ENCODE results near the gene CATSPERZ.

CATSPERZ gene

GRCh38 chr11:64334764-64335735 lies 34.9 kb downstream of the CATSPERZ start:
- Mint-ChIP-seq H3K4me1 (peaks cover 5% of the 10 kb centered on the region), H3K27me3 (ENCODE audit: low read depth) (peaks cover 10% of the 10 kb centered on the region), H3K36me3 (ENCODE audit: low read depth) (no peaks in the 10 kb centered on the region), H3K27ac (no peak overlapping the region), H3K4me3 (no peak overlapping the region), H3K9me3 (no peaks in the 10 kb centered on the region)
- no peak for TF ChIP-seq CTCF (IDR thresholded peaks at IDR 0.05; ENCODE audit: unreplicated experiment in 3 of 3)

- H3K9me3 Mint-ChIP-seq: no peaks in the 10 kb centered on the region
- H3K27me3 Mint-ChIP-seq (ENCODE audit: low read depth): peaks cover 15% of the 10 kb centered on the region
- no peak overlapping the region for H3K4me3 Mint-ChIP-seq
- peaks cover 12% of the 10 kb centered on the region for H3K4me1 Mint-ChIP-seq
- TF ChIP-seq CTCF (IDR thresholded peaks at IDR 0.05; ENCODE audit: unreplicated experiment in 3 of 3): no peak
- no peaks in the 10 kb centered on the region for H3K36me3 Mint-ChIP-seq (ENCODE audit: low read depth)
- peak overlapping the region in 1 of 3 experiments; percentile 44 for H3K27ac Mint-ChIP-seq
Measured at GRCh38 chr11:64337538-64338249, 37.5 kb downstream of the CATSPERZ start.

- H3K27me3 Mint-ChIP-seq (ENCODE audit: low read depth): peaks cover 15% of the 10 kb centered on the region
- peak overlapping the region in 1 of 3 experiments; percentile 16 for H3K4me3 Mint-ChIP-seq
- TF ChIP-seq CTCF (IDR thresholded peaks at IDR 0.05; ENCODE audit: unreplicated experiment in 3 of 3): no peak
- H3K36me3 Mint-ChIP-seq (ENCODE audit: low read depth): no peaks in the 10 kb centered on the region
- H3K27ac Mint-ChIP-seq: peak overlapping the region in 1 of 3 experiments; percentile 44
- peaks cover 12% of the 10 kb centered on the region for H3K4me1 Mint-ChIP-seq
- H3K9me3 Mint-ChIP-seq: no peaks in the 10 kb centered on the region
Measured at GRCh38 chr11:64338716-64339115, 38.6 kb downstream of the CATSPERZ start.

- no peaks in the 10 kb centered on the region for H3K9me3 Mint-ChIP-seq
- peak overlapping the region in 1 of 3 experiments; percentile 19 for H3K4me3 Mint-ChIP-seq
Measured at GRCh38 chr11:64339286-64339685, 39.1 kb downstream of the CATSPERZ start.

GRCh38 chr11:64339754-64340408 lies 39.7 kb downstream of the CATSPERZ start, which contains the start of gene CCDC88B:
Gene CCDC88B (plus strand): TSS chr11:64340204. CDS start chr11:64340267, 63 bp downstream.
- Mint-ChIP-seq H3K9me3 (no peaks in the 10 kb centered on the region), H3K4me3 (peak within 1 kb of the TSS; percentile 62 to 72 (median 67)), H3K36me3 (ENCODE audit: low read depth) (no peaks in the 10 kb centered on the region), H3K4me1 (peaks cover 11% of the 10 kb centered on the region), H3K27ac (peak within 1 kb of the TSS in 1 of 3 experiments; percentile 63), H3K27me3 (ENCODE audit: low read depth) (peaks cover 15% of the 10 kb centered on the region)
- TF ChIP-seq CTCF (IDR thresholded peaks at IDR 0.05; ENCODE audit: unreplicated experiment in 3 of 3): no peak

More at GRCh38 chr11:64339286-64339685, 39.1 kb downstream of the CATSPERZ start:
- H3K4me1 Mint-ChIP-seq: peaks cover 12% of the 10 kb centered on the region
- no peak for TF ChIP-seq CTCF (IDR thresholded peaks at IDR 0.05; ENCODE audit: unreplicated experiment in 3 of 3)
- peaks cover 15% of the 10 kb centered on the region for H3K27me3 Mint-ChIP-seq (ENCODE audit: low read depth)
- peak overlapping the region in 1 of 3 experiments; percentile 17 for H3K27ac Mint-ChIP-seq
- H3K36me3 Mint-ChIP-seq (ENCODE audit: low read depth): no peaks in the 10 kb centered on the region
